ENCODE data around the gene EPHA7.
A peak's percentile ranks its signal among the peaks of the same experiment; 100 is the strongest.

EPHA7 gene

DNA sequence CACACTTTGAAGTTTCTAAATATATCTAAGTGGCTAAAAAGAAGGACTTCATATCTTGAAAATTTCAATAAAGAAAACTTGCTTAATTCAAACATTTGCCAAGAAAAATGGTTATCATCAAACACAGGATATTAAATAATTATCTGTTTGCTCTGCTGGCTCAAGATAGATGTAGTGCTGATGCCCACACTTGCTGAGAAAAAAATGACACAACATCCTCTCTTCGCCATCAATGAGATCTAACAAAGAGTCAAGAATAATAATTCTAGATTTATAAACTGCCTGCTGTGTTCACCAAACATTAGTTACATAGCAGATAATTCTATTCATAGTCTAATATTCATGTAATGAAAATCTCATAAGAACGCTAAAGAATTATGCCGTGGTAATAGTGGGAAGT is 93.6 kb downstream of the EPHA7 start:
- DNase-seq (ENCODE audit: low read depth) = no peak

DNA sequence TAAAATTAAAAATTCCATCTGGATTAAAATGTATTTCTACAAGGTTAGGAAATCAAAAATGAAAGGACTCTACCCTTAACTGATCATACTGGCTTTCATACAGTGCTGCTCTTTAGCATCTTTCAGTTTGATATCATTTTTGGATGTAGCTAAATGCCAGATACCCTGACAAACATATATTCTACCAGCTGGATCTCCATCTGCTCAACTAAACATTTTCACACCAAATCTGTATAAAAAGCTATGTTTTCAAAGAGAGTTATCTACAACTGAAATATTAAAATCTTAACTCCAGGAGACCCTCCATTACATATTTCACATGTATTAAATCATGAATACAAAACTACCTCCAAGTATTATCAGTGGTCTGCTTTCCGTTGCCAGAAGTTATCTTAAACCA is 95.7 kb downstream of the EPHA7 start:
- DNase-seq (ENCODE audit: low read depth) = no peak

DNA sequence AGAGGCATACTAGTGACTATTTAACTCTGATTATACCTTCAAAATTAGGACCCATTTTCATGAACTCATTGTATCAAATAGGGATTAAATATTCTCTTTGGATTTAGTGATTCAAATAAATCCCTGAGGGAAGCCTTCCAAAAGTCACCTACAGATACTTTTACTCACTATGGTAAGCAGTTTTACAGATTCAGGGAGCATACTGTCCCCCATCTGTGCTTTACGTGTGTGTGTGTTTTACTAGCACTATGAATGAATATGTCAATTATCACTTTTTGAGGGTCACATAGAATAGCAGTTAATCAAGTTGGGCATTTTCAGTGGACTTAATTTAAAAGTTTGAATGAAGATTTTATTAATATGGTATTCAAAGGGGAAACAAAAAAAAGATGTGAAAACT is 96.7 kb downstream of the EPHA7 start:
- no peak for DNase-seq (ENCODE audit: low read depth)

- DNase-seq (ENCODE audit: low read depth) = no peak
Observed at GRCh38 chr6:93319304-93319703, 100.1 kb downstream of the EPHA7 start.

- DNase-seq (ENCODE audit: low read depth) = no peak
Observed at GRCh38 chr6:93318121-93318520, 101.2 kb downstream of the EPHA7 start.

DNA sequence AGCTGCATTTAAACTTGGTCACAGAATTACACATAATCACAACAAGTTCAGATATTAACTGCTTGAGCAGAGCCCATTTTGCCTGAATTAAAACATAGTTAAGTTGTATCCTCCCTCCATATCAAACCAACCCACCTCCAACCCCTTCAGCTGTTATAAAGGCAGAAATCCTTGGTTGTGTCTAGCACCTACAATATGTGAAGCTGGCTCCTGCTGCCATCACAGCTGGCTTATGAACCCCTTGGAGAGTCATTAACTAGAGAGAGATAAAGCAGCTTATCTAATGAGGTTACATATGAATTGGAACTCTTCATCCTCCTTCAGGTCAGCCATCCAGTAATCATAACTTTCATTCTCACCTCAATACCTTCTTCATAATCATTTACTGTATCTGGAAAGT is 101.8 kb downstream of the EPHA7 start:
- DNase-seq (ENCODE audit: low read depth) = no peak

GRCh38 chr6:93307505-93308409 is 111.6 kb downstream of the EPHA7 start:
- DNase-seq (ENCODE audit: low read depth) = no peak

- DNase-seq (ENCODE audit: low read depth) = no peak
Observed at GRCh38 chr6:93305088-93305487, 114.3 kb downstream of the EPHA7 start.

DNA sequence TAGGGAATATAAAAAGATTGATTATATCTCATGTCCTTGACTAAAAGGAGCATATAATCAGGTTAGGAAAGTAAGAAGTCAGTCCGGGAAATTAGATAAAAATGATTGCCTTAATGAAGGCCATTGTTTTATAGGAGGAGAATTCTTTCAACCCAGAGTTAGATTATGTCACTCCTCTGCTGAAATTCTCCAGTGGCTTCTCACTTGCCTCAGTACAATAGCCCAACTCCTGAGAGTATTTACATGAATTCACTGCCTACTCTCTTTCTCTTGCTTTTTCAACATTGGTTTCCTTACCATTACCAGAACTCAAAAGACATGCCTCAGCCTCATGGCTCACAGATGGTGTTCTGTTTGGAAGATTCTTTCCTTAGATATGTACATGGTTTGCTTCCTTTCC is 114.9 kb downstream of the EPHA7 start:
- no peak for DNase-seq (ENCODE audit: low read depth)

GRCh38 chr6:93300661-93301060 is 118.7 kb downstream of the EPHA7 start:
- DNase-seq (ENCODE audit: low read depth) = peak; percentile 3

DNA sequence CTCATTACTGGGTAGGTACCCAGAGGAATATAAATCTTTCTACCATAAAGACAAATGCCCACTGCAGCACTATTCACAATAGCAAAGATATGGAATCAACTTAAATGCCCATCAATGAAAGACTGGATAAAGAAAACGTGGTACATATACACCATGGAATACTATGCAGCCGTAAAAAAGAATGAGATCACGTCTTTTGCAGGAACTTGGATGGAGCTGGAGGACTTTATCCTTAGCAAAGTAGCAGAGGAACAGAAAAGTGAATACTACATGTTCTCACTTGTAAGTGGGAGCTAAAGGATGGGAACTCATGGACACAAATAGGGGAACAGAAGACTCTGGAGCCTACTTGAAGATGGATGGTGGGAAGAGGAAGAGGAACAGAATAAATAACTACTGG is 119.7 kb downstream of the EPHA7 start:
- DNase-seq (ENCODE audit: low read depth) = no peak

DNA sequence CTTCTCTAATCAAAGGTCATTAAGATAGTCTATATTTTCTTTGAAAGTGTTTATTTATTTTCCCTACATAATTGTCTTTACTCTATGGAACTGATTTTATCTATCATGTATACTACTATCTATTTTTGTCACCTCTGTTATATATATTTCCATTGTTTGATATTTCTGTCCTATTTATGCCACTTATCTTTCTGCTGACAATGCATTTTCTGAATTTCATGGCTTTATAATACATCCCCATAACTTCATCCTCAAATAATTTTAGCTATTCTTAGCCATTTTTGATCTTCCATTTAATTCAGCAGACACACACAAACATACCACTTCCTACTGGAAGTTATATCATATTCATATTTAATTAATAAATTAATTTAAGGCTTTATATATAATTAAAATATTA is 123.7 kb downstream of the EPHA7 start:
- DNase-seq (ENCODE audit: low read depth) = no peak

GRCh38 chr6:93294879-93295278 is 124.5 kb downstream of the EPHA7 start:
- DNase-seq (ENCODE audit: low read depth) = no peak

GRCh38 chr6:93293872-93294271 is 125.5 kb downstream of the EPHA7 start:
- DNase-seq (ENCODE audit: low read depth) = no peak

GRCh38 chr6:93293460-93293859 is 125.9 kb downstream of the EPHA7 start:
- DNase-seq (ENCODE audit: low read depth) = no peak

- no peak for DNase-seq (ENCODE audit: low read depth)
Observed at GRCh38 chr6:93282521-93283031, 136.8 kb downstream of the EPHA7 start.

- no peak for DNase-seq (ENCODE audit: low read depth)
Observed at GRCh38 chr6:93278241-93278640, 141.1 kb downstream of the EPHA7 start.

- DNase-seq (ENCODE audit: low read depth) = no peak
Observed at GRCh38 chr6:93272896-93273295, 146.5 kb downstream of the EPHA7 start.

- no peak for DNase-seq (ENCODE audit: low read depth)
Observed at GRCh38 chr6:93272211-93272610, 147.1 kb downstream of the EPHA7 start.

DNA sequence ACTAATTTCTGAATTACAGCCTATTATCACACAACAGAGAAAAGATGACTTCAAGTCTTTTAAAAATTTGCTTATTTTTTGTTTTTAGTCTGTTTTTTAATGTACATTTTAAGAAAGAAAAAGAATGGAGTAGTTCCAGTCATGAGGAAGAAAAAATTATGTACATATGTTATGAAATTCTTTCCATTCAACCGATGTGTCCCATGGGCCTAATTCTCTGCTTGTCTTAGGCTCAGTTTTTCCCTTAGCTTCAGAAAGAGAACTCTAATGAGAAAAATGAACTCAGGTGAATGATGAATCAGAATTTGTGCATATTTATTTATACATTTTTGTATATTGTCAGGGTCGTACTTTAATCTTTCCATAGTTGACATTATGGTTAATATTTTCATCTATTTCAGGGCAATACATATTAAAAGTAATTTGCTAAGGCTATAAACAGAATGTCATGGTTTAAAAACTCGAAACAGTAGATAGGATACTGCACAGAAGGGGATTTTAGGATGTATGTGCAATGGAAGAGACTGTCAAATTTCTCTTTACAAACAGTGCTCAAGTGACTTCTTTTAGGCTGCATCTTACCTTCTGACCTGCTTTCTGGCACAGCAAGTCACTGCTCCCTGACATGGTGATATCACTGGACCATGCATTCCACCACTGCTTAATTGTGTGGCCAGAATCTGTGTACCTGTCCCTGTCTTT is 153.1 kb downstream of the EPHA7 start:
- no peak for DNase-seq (ENCODE audit: low read depth)

GRCh38 chr6:93260881-93261280 is 158.5 kb downstream of the EPHA7 start:
- no peak for DNase-seq (ENCODE audit: low read depth)

GRCh38 chr6:93259332-93259731 is 160.0 kb downstream of the EPHA7 start:
- DNase-seq (ENCODE audit: low read depth) = no peak

DNA sequence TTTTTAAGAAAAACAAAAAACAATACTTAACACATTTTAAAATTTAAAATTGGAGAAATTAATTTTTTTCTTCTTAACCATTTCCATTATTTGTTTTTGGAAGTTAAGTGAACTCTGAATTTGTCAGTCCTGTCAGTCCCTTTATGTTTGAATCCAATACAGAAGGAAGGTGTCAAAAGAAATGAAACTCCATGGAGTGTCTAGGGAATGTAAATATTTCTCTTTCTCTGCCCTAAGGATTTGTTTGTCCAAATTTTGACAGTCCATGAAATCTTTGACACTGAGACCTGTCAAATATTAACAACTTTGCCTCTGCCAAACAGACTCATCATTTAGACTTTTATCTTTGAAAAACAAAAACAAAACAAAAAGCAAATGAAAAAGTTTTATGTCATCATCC is 166.4 kb downstream of the EPHA7 start:
- no peak for DNase-seq (ENCODE audit: low read depth)

Data from HS-5 (cell line).